GM21526 (cell line): ENCODE measurements around the gene TRIM17.

Experiments used
- ATAC-seq: cut with Tn5 transposase; IDR thresholded peaks from one replicate; pipeline ENCODE4 v1.9.1; 2021; ENCODE audit warnings: moderate library complexity; ENCODE audit not compliant: unreplicated experiment, low FRiP score

TRIM17 gene, protein sequence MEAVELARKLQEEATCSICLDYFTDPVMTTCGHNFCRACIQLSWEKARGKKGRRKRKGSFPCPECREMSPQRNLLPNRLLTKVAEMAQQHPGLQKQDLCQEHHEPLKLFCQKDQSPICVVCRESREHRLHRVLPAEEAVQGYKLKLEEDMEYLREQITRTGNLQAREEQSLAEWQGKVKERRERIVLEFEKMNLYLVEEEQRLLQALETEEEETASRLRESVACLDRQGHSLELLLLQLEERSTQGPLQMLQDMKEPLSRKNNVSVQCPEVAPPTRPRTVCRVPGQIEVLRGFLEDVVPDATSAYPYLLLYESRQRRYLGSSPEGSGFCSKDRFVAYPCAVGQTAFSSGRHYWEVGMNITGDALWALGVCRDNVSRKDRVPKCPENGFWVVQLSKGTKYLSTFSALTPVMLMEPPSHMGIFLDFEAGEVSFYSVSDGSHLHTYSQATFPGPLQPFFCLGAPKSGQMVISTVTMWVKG

GRCh38 chr1:228416217-228416933, at the start of gene TRIM17:
Gene TRIM17, minus strand, starts transcription at chr1:228416861. Its CDS starts 1,789 bp downstream, at chr1:228415072.
- ATAC-seq: no peak

DNA sequence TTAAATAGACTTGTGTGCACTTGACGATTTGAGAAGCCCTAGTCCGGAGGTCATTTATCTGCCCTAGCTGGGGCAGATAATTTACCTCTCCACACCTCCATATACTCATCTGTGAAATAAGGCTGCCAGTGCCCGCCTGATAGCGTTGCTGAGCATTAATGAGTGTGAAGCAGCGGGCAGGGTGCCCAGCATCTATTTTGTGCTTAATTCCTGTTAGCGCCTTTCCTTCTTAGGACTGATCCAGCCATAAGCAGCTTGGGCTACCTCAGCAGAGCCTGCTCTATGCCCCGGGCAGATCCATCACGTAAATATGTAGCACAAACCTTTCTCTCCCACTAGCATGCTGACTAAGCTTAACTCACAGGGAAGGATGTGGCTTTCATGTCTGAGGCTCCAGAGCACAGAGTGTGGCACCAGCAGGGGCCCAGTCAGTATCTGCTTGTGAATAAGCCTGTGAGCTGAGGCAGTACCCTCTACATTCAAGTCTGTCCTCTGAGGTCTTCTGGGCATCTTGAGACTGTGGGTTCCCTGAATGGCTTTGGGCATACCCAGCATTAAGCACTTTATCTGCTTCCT, 49.0 kb upstream of the TRIM17 start:
- ATAC-seq: no peak

- ATAC-seq: no peak
Measured at GRCh38 chr1:228465141-228465540, 48.5 kb upstream of the TRIM17 start.

- ATAC-seq: peak; percentile 81
Measured at GRCh38 chr1:228464487-228464983, 47.9 kb upstream of the TRIM17 start.

GRCh38 chr1:228463559-228464455, 47.1 kb upstream of the TRIM17 start:
- ATAC-seq: peak; percentile 54

GRCh38 chr1:228463009-228463558, 46.4 kb upstream of the TRIM17 start:
- ATAC-seq: no peak

GRCh38 chr1:228462560-228462959, 45.9 kb upstream of the TRIM17 start:
- ATAC-seq: no peak

- ATAC-seq: no peak
Measured at GRCh38 chr1:228460821-228461220, 44.2 kb upstream of the TRIM17 start.

DNA sequence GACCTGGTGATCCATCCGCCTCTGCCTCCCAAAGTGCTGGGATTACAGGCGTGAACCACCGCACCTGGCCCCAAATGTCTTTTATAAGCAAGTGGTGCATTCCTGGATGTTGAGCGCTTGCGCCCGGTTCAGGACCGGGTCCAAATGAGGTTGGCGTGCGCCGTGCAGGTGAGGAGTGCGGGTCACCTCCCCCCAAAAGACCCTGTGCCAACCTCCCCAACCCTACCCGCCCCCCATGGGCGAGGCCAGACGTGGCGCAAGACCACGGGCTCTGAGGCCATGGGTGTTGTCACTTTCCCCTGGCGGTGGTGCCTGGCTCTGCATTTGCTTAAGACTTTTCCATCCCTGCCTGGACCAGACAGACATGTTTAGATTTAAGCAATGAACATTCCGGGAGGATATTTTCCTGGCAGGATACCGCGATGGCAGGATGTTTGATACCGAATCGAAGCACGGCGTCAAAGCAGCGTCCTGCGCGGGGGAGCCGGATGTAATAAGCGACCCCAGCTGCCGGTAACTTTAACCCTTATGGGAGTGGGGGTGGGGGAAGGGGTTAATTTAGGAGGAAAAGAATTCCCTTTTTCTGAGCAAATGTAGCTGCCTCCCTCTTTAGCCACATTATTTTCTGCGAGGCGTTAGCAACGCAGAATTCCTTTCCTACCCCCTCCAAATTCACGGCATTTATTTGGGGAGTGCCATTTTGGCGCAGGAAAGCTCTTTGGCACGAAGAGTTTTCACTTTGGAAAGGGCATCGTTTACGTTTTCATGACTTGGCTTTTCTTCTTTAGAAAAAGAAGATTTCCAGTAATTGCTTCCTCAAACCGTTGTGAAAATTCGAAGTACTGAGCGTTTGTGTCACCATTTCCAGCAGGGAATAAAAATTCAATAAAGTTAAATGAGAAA, 42.7 kb upstream of the TRIM17 start:
- ATAC-seq: peak; percentile 30

- peak; percentile 82 for ATAC-seq
Measured at GRCh38 chr1:228457396-228458176, 40.9 kb upstream of the TRIM17 start.

- peak; percentile 7 for ATAC-seq
Measured at GRCh38 chr1:228457017-228457395, 40.3 kb upstream of the TRIM17 start.

GRCh38 chr1:228456252-228457016, 39.8 kb upstream of the TRIM17 start:
- ATAC-seq: no peak

DNA sequence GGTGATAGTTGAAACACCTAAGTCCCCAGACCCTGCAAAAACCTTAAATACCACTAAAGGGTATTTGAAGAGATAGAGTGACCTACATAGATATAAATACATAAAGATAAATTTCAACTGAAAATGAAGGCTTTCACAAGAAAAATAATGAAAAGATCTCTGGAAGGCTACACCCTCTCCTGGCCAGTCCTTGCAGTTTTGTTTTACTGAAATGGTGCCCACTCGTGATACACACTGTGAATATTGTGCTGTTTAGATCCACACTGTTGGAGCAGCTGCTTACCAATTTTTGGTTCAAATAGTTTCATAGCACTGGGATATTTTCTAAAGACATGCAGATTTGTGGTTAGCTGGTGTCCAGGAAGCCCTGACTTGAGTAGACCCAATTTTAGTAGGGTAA, 39.1 kb upstream of the TRIM17 start:
- no peak for ATAC-seq

- no peak for ATAC-seq
Measured at GRCh38 chr1:228454238-228454637, 37.6 kb upstream of the TRIM17 start.

- ATAC-seq: no peak
Measured at GRCh38 chr1:228453614-228454013, 37.0 kb upstream of the TRIM17 start.

- ATAC-seq: no peak
Measured at GRCh38 chr1:228453022-228453560, 36.4 kb upstream of the TRIM17 start.
